ENCODE data around the gene ERCC6L2. TPM values are rescaled to one million over a fixed set of nuclear protein-coding genes. Genes with fewer than 3 reads are reported as not detected.

The ERCC6L2 gene
- total RNA-seq, 2 experiments from 2014 or later = 30.8 to 31.3 TPM

GRCh38 chr9:95879591-95879990, 4.1 kb downstream of the ERCC6L2 start:
- peak overlapping the region; percentile 21 for H3K4me3 Mint-ChIP-seq
- POLR2A ChIA-PET = no interaction called here
- H3K9me3 Mint-ChIP-seq = no peaks in the 10 kb centered on the region
- no peaks in the 10 kb centered on the region for H3K27me3 Mint-ChIP-seq
- peaks cover 18% of the 10 kb centered on the region for H3K36me3 ChIP-seq (ENCODE audit: insufficient read depth, low read length)
- no peak overlapping the region for H3K27ac ChIP-seq (ENCODE audit: low read depth in 1 of 2, low read length in 2 of 2)
- TF ChIP-seq, protein P1, sequence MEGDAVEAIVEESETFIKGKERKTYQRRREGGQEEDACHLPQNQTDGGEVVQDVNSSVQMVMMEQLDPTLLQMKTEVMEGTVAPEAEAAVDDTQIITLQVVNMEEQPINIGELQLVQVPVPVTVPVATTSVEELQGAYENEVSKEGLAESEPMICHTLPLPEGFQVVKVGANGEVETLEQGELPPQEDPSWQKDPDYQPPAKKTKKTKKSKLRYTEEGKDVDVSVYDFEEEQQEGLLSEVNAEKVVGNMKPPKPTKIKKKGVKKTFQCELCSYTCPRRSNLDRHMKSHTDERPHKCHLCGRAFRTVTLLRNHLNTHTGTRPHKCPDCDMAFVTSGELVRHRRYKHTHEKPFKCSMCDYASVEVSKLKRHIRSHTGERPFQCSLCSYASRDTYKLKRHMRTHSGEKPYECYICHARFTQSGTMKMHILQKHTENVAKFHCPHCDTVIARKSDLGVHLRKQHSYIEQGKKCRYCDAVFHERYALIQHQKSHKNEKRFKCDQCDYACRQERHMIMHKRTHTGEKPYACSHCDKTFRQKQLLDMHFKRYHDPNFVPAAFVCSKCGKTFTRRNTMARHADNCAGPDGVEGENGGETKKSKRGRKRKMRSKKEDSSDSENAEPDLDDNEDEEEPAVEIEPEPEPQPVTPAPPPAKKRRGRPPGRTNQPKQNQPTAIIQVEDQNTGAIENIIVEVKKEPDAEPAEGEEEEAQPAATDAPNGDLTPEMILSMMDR (IDR thresholded peaks at IDR 0.05) = no peak
- ATAC-seq (ENCODE audit: poor library complexity) (no peak), DNase-seq (no peak)
- H3K9me3 ChIP-seq (ENCODE audit: control insufficient read depth in 1 of 2, insufficient read depth in 1 of 2, low read length in 2 of 2) = no peaks in the 10 kb centered on the region
- H3K27ac Mint-ChIP-seq = peak overlapping the region; percentile 68
- H3K4me1 ChIP-seq (ENCODE audit: insufficient read depth, low read length) = peaks cover 23% of the 10 kb centered on the region
- H3K27me3 ChIP-seq (ENCODE audit: control insufficient read depth in 1 of 2, insufficient read depth in 2 of 2, low read length in 2 of 2) = no peaks in the 10 kb centered on the region
- intact Hi-C loops (cut with DNase I, micrococcal nuclease) = loop anchor here (5.0 to 10.0 kb wide), 4 partner anchors 135 to 565 kb away; partner anchors contain the start of gene FANCC (in 1 of the 2)
- H3K36me3 Mint-ChIP-seq (ENCODE audit: low read depth) = peaks cover 43% of the 10 kb centered on the region
- H3K4me1 Mint-ChIP-seq (ENCODE audit: low read depth) = peaks cover 62% of the 10 kb centered on the region
- CTCF ChIA-PET = no interaction called here
- H3K4me3 ChIP-seq (ENCODE audit: low read length) = no peak overlapping the region

- Mint-ChIP-seq H3K27me3 (no peaks in the 10 kb centered on the region), H3K27ac (peak overlapping the region; percentile 68), H3K4me3 (peak overlapping the region; percentile 21), H3K4me1 (ENCODE audit: low read depth) (peaks cover 62% of the 10 kb centered on the region), H3K9me3 (no peaks in the 10 kb centered on the region), H3K36me3 (ENCODE audit: low read depth) (peaks cover 49% of the 10 kb centered on the region)
- TF ChIP-seq, protein P1 (IDR thresholded peaks at IDR 0.05) = no peak
- DNase-seq (peak in 3 of 14 experiments; percentile 29 to 49 (median 42)), ATAC-seq (ENCODE audit: poor library complexity) (no peak)
- POLR2A ChIA-PET = no interaction called here
- Histone ChIP-seq H3K27me3 (ENCODE audit: control insufficient read depth in 1 of 2, insufficient read depth in 2 of 2, low read length in 2 of 2) (no peaks in the 10 kb centered on the region), H3K36me3 (ENCODE audit: insufficient read depth, low read length) (peaks cover 22% of the 10 kb centered on the region), H3K27ac (ENCODE audit: low read depth in 1 of 2, low read length in 2 of 2) (no peak overlapping the region), H3K9me3 (ENCODE audit: control insufficient read depth in 1 of 2, insufficient read depth in 1 of 2, low read length in 2 of 2) (no peaks in the 10 kb centered on the region), H3K4me3 (ENCODE audit: low read length) (no peak overlapping the region), H3K4me1 (ENCODE audit: insufficient read depth, low read length) (peaks cover 20% of the 10 kb centered on the region)
- CTCF ChIA-PET = interaction anchor here (0.6 kb wide), 1 partner anchor 999 kb away, joined by 3 read pairs; no protein-coding TSS in a partner anchor
- intact Hi-C loops (cut with DNase I, micrococcal nuclease) = no loop called here
Measured at GRCh38 chr9:95880021-95880690, 4.7 kb downstream of the ERCC6L2 start.

GRCh38 chr9:95887926-95888497, 12.5 kb downstream of the ERCC6L2 start:
- Histone ChIP-seq H3K4me1 (ENCODE audit: insufficient read depth, low read length) (peaks cover 24% of the 10 kb centered on the region), H3K9me3 (ENCODE audit: control insufficient read depth in 1 of 2, insufficient read depth in 1 of 2, low read length in 2 of 2) (no peaks in the 10 kb centered on the region), H3K36me3 (ENCODE audit: insufficient read depth, low read length) (peaks cover 9% of the 10 kb centered on the region), H3K27ac (ENCODE audit: low read depth in 1 of 2, low read length in 2 of 2) (peak overlapping the region in 1 of 2 donors; percentile 38), H3K4me3 (ENCODE audit: low read length) (no peak overlapping the region), H3K27me3 (ENCODE audit: control insufficient read depth in 1 of 2, insufficient read depth in 2 of 2, low read length in 2 of 2) (no peaks in the 10 kb centered on the region)
- CTCF ChIA-PET = interaction anchor here (0.6 to 2.0 kb wide), 3 partner anchors 12 to 384 kb away, joined by 3 to 8 read pairs (median 3); partner anchors contain the start of gene ERCC6L2
- no peaks in the 10 kb centered on the region for H3K27me3 Mint-ChIP-seq
- no peaks in the 10 kb centered on the region for H3K9me3 Mint-ChIP-seq
- H3K4me1 Mint-ChIP-seq (ENCODE audit: low read depth) = peaks cover 81% of the 10 kb centered on the region
- peaks cover 48% of the 10 kb centered on the region for H3K36me3 Mint-ChIP-seq (ENCODE audit: low read depth)
- peak overlapping the region; percentile 69 for H3K4me3 Mint-ChIP-seq
- DNase-seq (peak in 3 of 14 experiments; percentile 34 to 50 (median 46)), ATAC-seq (ENCODE audit: poor library complexity) (peak; percentile 80)
- peak overlapping the region; percentile 79 for H3K27ac Mint-ChIP-seq
- POLR2A ChIA-PET = interaction anchor here (0.7 to 8.3 kb wide), 5 partner anchors 12 to 627 kb away, joined by 3 to 99 read pairs (median 4); partner anchors contain the start of gene ERCC6L2
- intact Hi-C loops (cut with DNase I, micrococcal nuclease) = loop anchor here in 1 of 2 experiments (2.0 kb wide), 1 partner anchor 13 kb away; the partner anchor contains the start of gene ERCC6L2
- TF ChIP-seq, protein P1 (IDR thresholded peaks at IDR 0.05) = no peak
